ENCODE measurements around the gene OSM.

- TF ChIP-seq CTCF (IDR thresholded peaks at IDR 0.05; ENCODE audit: low read length) (no peak), EZH2 (optimal IDR thresholded peaks at IDR 0.05; ENCODE audit: low read depth, low read length) (no peak), EZH2phosphoT487 (IDR thresholded peaks at IDR 0.05; ENCODE audit: low read length) (no peak)
Observed at GRCh38 chr22:30296833-30297232, 30.2 kb upstream of the OSM start.
